CD14-positive monocyte (primary cell): Measurements from ENCODE around the gene FAM193A. TPM values are rescaled to one million over a fixed set of nuclear protein-coding genes. Genes with fewer than 3 reads are reported as not detected.

Experiments
- DNase-seq, 3 donors: peaks; one replicate each; pipeline ENCODE4 v3.0.0-alpha.2; 2011 to 2022
- H2AFZ ChIP-seq: 2 replicates; pipeline ENCODE4 v1.6.0; 2012; ENCODE audit warnings: mild to moderate bottlenecking, low read depth, low read length, inconsistent platforms; ENCODE audit not compliant: insufficient read depth, poor library complexity, severe bottlenecking
- H3K27ac ChIP-seq, 2 donors: 1 replicate in 1 of 2; 2 replicates in 1 of 2; pipeline ENCODE4 v1.5.1; 2012 to 2013; ENCODE audit warnings: low read length in 2 of 2, control low read depth in 1 of 2, inconsistent platforms in 1 of 2, low read depth in 1 of 2, mild to moderate bottlenecking in 1 of 2
- H3K27me3 ChIP-seq, 2 donors: one replicate each; pipeline versions ENCODE4 v1.6.0 to v1.6.1; 2011 to 2013; ENCODE audit warnings: low read length in 2 of 2; ENCODE audit not compliant: control insufficient read depth in 2 of 2, insufficient read depth in 2 of 2
- H3K36me3 ChIP-seq, 2 donors: replicated peaks in 1 of 2; 1 replicate in 1 of 2; 2 replicates in 1 of 2; pipeline versions ENCODE4 v1.5.1 to v1.6.1; 2012 to 2013; ENCODE audit warnings: low read length in 2 of 2, control low read depth in 1 of 2, inconsistent platforms in 1 of 2, mild to moderate bottlenecking in 1 of 2; ENCODE audit not compliant: insufficient read depth in 2 of 2, control insufficient read depth in 1 of 2
- H3K4me1 ChIP-seq, 2 donors: 1 replicate in 1 of 2; 2 replicates in 1 of 2; pipeline versions ENCODE4 v1.5.1 to v1.6.1; 2012 to 2013; ENCODE audit warnings: low read length in 2 of 2, control low read depth in 1 of 2, inconsistent platforms in 1 of 2, mild to moderate bottlenecking in 1 of 2, moderate library complexity in 1 of 2; ENCODE audit not compliant: insufficient read depth in 2 of 2, control insufficient read depth in 1 of 2
- H3K4me2 ChIP-seq: replicated peaks from 2 replicates; pipeline ENCODE3; 2012; ENCODE audit warnings: low read length, moderate library complexity, mild to moderate bottlenecking; ENCODE audit not compliant: poor library complexity, severe bottlenecking; ENCODE audit errors: extremely low read depth
- H3K4me3 ChIP-seq, 3 experiments: fragments of 200-600 bp in 1 of 3; sonication (generic) in 1 of 3; replicated peaks in 1 of 3; 1 replicate in 2 of 3; 2 replicates in 1 of 3; pipeline ENCODE4 v1.5.1; 2011 to 2013; ENCODE audit warnings: low read length in 3 of 3, mild to moderate bottlenecking in 3 of 3, control low read depth in 2 of 3, low read depth in 2 of 3, inconsistent platforms in 1 of 3, moderate library complexity in 1 of 3
- H3K79me2 ChIP-seq: 2 replicates; pipeline ENCODE4 v1.6.0; 2012; ENCODE audit warnings: mild to moderate bottlenecking, control low read depth, inconsistent platforms, low read length, moderate library complexity; ENCODE audit not compliant: insufficient read depth
- H3K9ac ChIP-seq: 2 replicates; pipeline ENCODE4 v1.6.0; 2017; ENCODE audit warnings: low read length, mild to moderate bottlenecking; ENCODE audit not compliant: insufficient read depth, poor library complexity, severe bottlenecking
- H3K9me3 ChIP-seq, 2 donors: replicated peaks in 1 of 2; 1 replicate in 1 of 2; 2 replicates in 1 of 2; pipeline versions ENCODE4 v1.5.1 to v1.6.1; 2012 to 2013; ENCODE audit warnings: low read length in 2 of 2, control low read depth in 1 of 2; ENCODE audit not compliant: control insufficient read depth in 1 of 2, insufficient read depth in 1 of 2
- H4K20me1 ChIP-seq: 2 replicates; pipeline ENCODE4 v1.6.0; 2012; ENCODE audit warnings: mild to moderate bottlenecking, low read length, control low read depth, moderate library complexity; ENCODE audit not compliant: insufficient read depth
- H3K27ac Mint-ChIP-seq, 7 donors: one replicate each; pipeline ENCODE4 v1.8.0; 2020; ENCODE audit warnings: mild to moderate bottlenecking in 7 of 7, mixed read lengths in 7 of 7, moderate library complexity in 6 of 7, inconsistent platforms in 2 of 7
- H3K27me3 Mint-ChIP-seq, 3 donors: one replicate each; pipeline ENCODE4 v1.8.0; 2021 to 2022; ENCODE audit warnings: low read depth in 3 of 3, mild to moderate bottlenecking in 3 of 3, mixed read lengths in 3 of 3, moderate library complexity in 3 of 3, inconsistent platforms in 1 of 3
- H3K36me3 Mint-ChIP-seq, 2 donors: one replicate each; pipeline ENCODE4 v1.8.0; 2020; ENCODE audit warnings: mixed read lengths in 2 of 2, inconsistent platforms in 1 of 2, mild to moderate bottlenecking in 1 of 2
- H3K4me1 Mint-ChIP-seq: one replicate; pipeline ENCODE4 v1.8.0; 2020; ENCODE audit warnings: mild to moderate bottlenecking, mixed read lengths
- H3K4me3 Mint-ChIP-seq, 2 donors: one replicate each; pipeline ENCODE4 v1.8.0; 2020; ENCODE audit warnings: mild to moderate bottlenecking in 2 of 2, mixed read lengths in 2 of 2, moderate library complexity in 1 of 2
- H3K9me3 Mint-ChIP-seq, 7 donors: one replicate each; pipeline ENCODE4 v1.8.0; 2020 to 2022; ENCODE audit warnings: mixed read lengths in 7 of 7, mild to moderate bottlenecking in 6 of 7, moderate library complexity in 6 of 7, inconsistent platforms in 2 of 7
- WGBS: methylation state at CpG from one replicate; pipeline ENCODE4 v1.1.5; 2013; ENCODE audit warnings: missing lambda C conversion rate; ENCODE audit not compliant: insufficient coverage; 5-methylcytosine and 5-hydroxymethylcytosine counted together
- intact Hi-C, 2 donors: fragments of 100-400 bp; cut with micrococcal nuclease; formaldehyde crosslinking; loops; one replicate each; pipeline versions ENCODE4 v1.15.0 to v1.15.1; 2023
- polyA plus RNA-seq, 3 donors: library from polyadenylated mRNA; depleted of rRNA in 1 of 3; unstranded in 2 of 3; stranded (reverse) in 1 of 3; fragments of 300-500 nt in 2 of 3; fragments of >200 nt in 1 of 3; fragmentation: Illumina TruSeq in 2 of 3; gene quantifications; 1 replicate in 2 of 3; 2 replicates in 1 of 3; pipeline ENCODE4 v1.2.3, GENCODE V29; 2012 to 2021
- TF ChIP-seq, protein P1 (sequence below): fragments of 200-600 bp; IDR thresholded peaks from one replicate; pipeline ENCODE4 v1.8.0; 2022; ENCODE audit warnings: antibody characterized with exemption, mild to moderate bottlenecking

The FAM193A gene
- polyA plus RNA-seq, 3 donors: 0.66 to 11.8 (median 0.82) TPM

GRCh38 chr4:2716236-2716635 lies 179.8 kb downstream of the FAM193A start:
- Histone ChIP-seq H3K9ac (no peak overlapping the region), H2AFZ (no peak overlapping the region), H3K4me3 (no peak overlapping the region), H3K9me3 (no peaks in the 10 kb centered on the region), H3K27ac (no peak overlapping the region), H4K20me1 (peaks cover 26% of the 10 kb centered on the region), H3K4me1 (peaks cover 0 to 9% of the 10 kb centered on the region in 2 donors), H3K4me2 (no peak overlapping the region), H3K79me2 (no peaks in the 10 kb centered on the region), H3K36me3 (peaks cover 38 to 76% of the 10 kb centered on the region in 2 donors), H3K27me3 (no peaks in the 10 kb centered on the region)
- H3K4me1 Mint-ChIP-seq: peaks cover 22% of the 10 kb centered on the region
- H3K27ac Mint-ChIP-seq: no peak overlapping the region
- DNase-seq: no peak
- no peaks in the 10 kb centered on the region for H3K9me3 Mint-ChIP-seq
- intact Hi-C loops: no loop called here
- no peaks in the 10 kb centered on the region for H3K27me3 Mint-ChIP-seq
- TF ChIP-seq, protein P1, sequence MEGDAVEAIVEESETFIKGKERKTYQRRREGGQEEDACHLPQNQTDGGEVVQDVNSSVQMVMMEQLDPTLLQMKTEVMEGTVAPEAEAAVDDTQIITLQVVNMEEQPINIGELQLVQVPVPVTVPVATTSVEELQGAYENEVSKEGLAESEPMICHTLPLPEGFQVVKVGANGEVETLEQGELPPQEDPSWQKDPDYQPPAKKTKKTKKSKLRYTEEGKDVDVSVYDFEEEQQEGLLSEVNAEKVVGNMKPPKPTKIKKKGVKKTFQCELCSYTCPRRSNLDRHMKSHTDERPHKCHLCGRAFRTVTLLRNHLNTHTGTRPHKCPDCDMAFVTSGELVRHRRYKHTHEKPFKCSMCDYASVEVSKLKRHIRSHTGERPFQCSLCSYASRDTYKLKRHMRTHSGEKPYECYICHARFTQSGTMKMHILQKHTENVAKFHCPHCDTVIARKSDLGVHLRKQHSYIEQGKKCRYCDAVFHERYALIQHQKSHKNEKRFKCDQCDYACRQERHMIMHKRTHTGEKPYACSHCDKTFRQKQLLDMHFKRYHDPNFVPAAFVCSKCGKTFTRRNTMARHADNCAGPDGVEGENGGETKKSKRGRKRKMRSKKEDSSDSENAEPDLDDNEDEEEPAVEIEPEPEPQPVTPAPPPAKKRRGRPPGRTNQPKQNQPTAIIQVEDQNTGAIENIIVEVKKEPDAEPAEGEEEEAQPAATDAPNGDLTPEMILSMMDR: no peak
- 100% methylated on average over 7 of the region's 8 CpGs for WGBS
- no peak overlapping the region for H3K4me3 Mint-ChIP-seq
- peaks cover 56 to 85% of the 10 kb centered on the region in 2 donors for H3K36me3 Mint-ChIP-seq

- H3K36me3 Mint-ChIP-seq: peaks cover 60 to 82% of the 10 kb centered on the region in 2 donors
- peak overlapping the region in 1 of 7 donors; percentile 45 for H3K27ac Mint-ChIP-seq
- Histone ChIP-seq H3K27me3 (no peaks in the 10 kb centered on the region), H4K20me1 (peaks cover 5% of the 10 kb centered on the region), H3K79me2 (no peaks in the 10 kb centered on the region), H3K36me3 (peaks cover 38 to 75% of the 10 kb centered on the region in 2 donors), H3K4me2 (no peak overlapping the region), H3K9ac (no peak overlapping the region), H3K9me3 (no peaks in the 10 kb centered on the region), H3K27ac (no peak overlapping the region), H3K4me3 (no peak overlapping the region), H3K4me1 (no peaks in the 10 kb centered on the region), H2AFZ (no peak overlapping the region)
- peaks cover 3% of the 10 kb centered on the region for H3K4me1 Mint-ChIP-seq
- TF ChIP-seq, protein P1: no peak
- H3K9me3 Mint-ChIP-seq: no peaks in the 10 kb centered on the region
- peaks cover 0 to 3% (median 2%) of the 10 kb centered on the region in 3 donors for H3K27me3 Mint-ChIP-seq
- intact Hi-C loops: no loop called here
- no peak overlapping the region for H3K4me3 Mint-ChIP-seq
- DNase-seq: no peak
- WGBS: 97% methylated on average over 7 of the region's 11 CpGs
Measured at GRCh38 chr4:2721586-2721985, 185.1 kb downstream of the FAM193A start.
